Psoas muscle (tissue), 8 donors: ENCODE results near the gene PLEKHG4. TPM values are rescaled to one million over a fixed set of nuclear protein-coding genes. Genes with fewer than 3 reads are reported as not detected.

ENCODE experiments used
- ATAC-seq, 4 donors: fragments of 200-7000 bp; cut with Tn5 transposase; one replicate each; pipeline ENCODE4 v1.9.1; 2020; ENCODE audit warnings: moderate library complexity in 3 of 4, mild to moderate bottlenecking in 2 of 4
- DNase-seq, 2 donors: peaks; one replicate each; pipeline ENCODE4 v3.0.0-alpha.2; 2020
- H3K27ac ChIP-seq: fragments of 200-600 bp; one replicate; pipeline ENCODE4 v1.8.0; 2022
- H3K27me3 ChIP-seq, 3 donors: fragments of 200-600 bp in 1 of 3; one replicate each; pipeline versions ENCODE4 v1.6.1 to v1.8.0; 2013 to 2022; ENCODE audit warnings: low read length in 2 of 3, mild to moderate bottlenecking in 2 of 3, moderate library complexity in 1 of 3; ENCODE audit not compliant: insufficient read depth in 3 of 3
- H3K36me3 ChIP-seq, 2 donors: fragments of 200-600 bp in 1 of 2; one replicate each; pipeline versions ENCODE4 v1.6.1 to v1.8.0; 2013 to 2022; ENCODE audit warnings: low read depth in 1 of 2, mild to moderate bottlenecking in 1 of 2, moderate library complexity in 1 of 2; ENCODE audit not compliant: insufficient read depth in 1 of 2
- H3K4me1 ChIP-seq: fragments of 200-600 bp; one replicate; pipeline ENCODE4 v1.8.0; 2022
- H3K4me3 ChIP-seq: fragments of 200-600 bp; one replicate; pipeline ENCODE4 v1.8.0; 2022; ENCODE audit warnings: mild to moderate bottlenecking
- H3K9me3 ChIP-seq: fragments of 200-600 bp; one replicate; pipeline ENCODE4 v1.8.0; 2022
- CTCF ChIP-seq: fragments of 200-600 bp; IDR thresholded peaks from one replicate; pipeline ENCODE4 v1.8.0; 2022; ENCODE audit warnings: antibody characterized with exemption
- WGBS, 3 donors: extraction: QIAGEN DNeasy Blood & Tissue Kit; methylation state at CpG; one replicate each; pipeline versions ENCODE4 v1.1.6 to v1.1.7; 2013; 5-methylcytosine and 5-hydroxymethylcytosine counted together
- intact Hi-C, 2 donors: fragments of 100-400 bp; cut with DNase I; formaldehyde crosslinking; loops; one replicate each; pipeline versions ENCODE4 v1.11.0 to v1.14.2; 2022
- polyA plus RNA-seq, 3 donors: library from polyadenylated mRNA; stranded (reverse); fragments of 200-250 nt; gene quantifications; one replicate each; pipeline ENCODE4 v1.2.3, GENCODE V29; 2013
- total RNA-seq, 4 donors: library from RNA; stranded (reverse); fragmentation: NEBNext Ultra II Directional in 2 of 4; extraction: Animal tissue kit (Norgen Biotek cat#: 25700) in 2 of 4; gene quantifications; one replicate each; pipeline versions ENCODE4 v1.2.1 to v1.2.4, GENCODE V29; 2021 to 2023
- donor health status: healthy with polysubstance abuse.
- donor health status: DM: no; HTN: no; CAD: no; lungs with moderate emphysema.
- donor health status: Bipolar disorder and iron deficiency.
- donor health status: healthy.
- donor health status: DM: yes; HTN: yes; CAD: no.
- donor health status: DM: no; HTN: no; CAD: no.
- donor health status: DM: no; HTN: no; CAD: no.
- donor health status: DM: yes; HTN: yes; CAD: no.

Gene PLEKHG4
- total and polyA plus RNA-seq, 7 donors, result 0.28 to 1.9 (median 0.98) TPM

GRCh38 chr16:67245186-67245585 lies 34.1 kb upstream of the PLEKHG4 start:
- peak overlapping the region; percentile 94 for H3K4me3 ChIP-seq
- H3K36me3 ChIP-seq, result no peaks in the 10 kb centered on the region
- intact Hi-C loops, result no loop called here
- ATAC-seq, result peak in 3 of 4 donors; percentile 4 to 9 (median 6)
- H3K27ac ChIP-seq, result peak overlapping the region; percentile 99
- no peaks in the 10 kb centered on the region for H3K27me3 ChIP-seq
- peak; percentile 18 to 67 for DNase-seq
- 19 to 42% (median 22%) methylated on average over 4 of the region's 4 CpGs for WGBS, 3 donors
- H3K4me1 ChIP-seq, result peaks cover 61% of the 10 kb centered on the region
- no peaks in the 10 kb centered on the region for H3K9me3 ChIP-seq
- no peak for TF ChIP-seq CTCF

GRCh38 chr16:67245674-67246080 lies 33.7 kb upstream of the PLEKHG4 start:
- Histone ChIP-seq H3K9me3 (no peaks in the 10 kb centered on the region), H3K36me3 (no peaks in the 10 kb centered on the region), H3K27ac (peak overlapping the region; percentile 99), H3K4me3 (peak overlapping the region; percentile 94), H3K27me3 (no peaks in the 10 kb centered on the region), H3K4me1 (peaks cover 56% of the 10 kb centered on the region)
- no peak for TF ChIP-seq CTCF
- DNase-seq (no peak), ATAC-seq (peak; percentile 5 to 16 (median 10))
- intact Hi-C loops, result no loop called here
- 2 to 3% (median 3%) methylated on average over 8 of the region's 8 CpGs for WGBS, 3 donors

- 0% methylated on average over 38 to 48 of the region's 48 CpGs for WGBS, 3 donors
Observed at GRCh38 chr16:67246081-67246755, 33.1 kb upstream of the PLEKHG4 start.

GRCh38 chr16:67246756-67247191 lies 32.6 kb upstream of the PLEKHG4 start:
- WGBS, 3 donors, result 0 to 1% (median 0%) methylated on average over 20 to 26 of the region's 26 CpGs
- TF ChIP-seq CTCF, result no peak
- DNase-seq (no peak), ATAC-seq (peak; percentile 8 to 30 (median 10))
- no peaks in the 10 kb centered on the region for H3K9me3 ChIP-seq
- peak overlapping the region; percentile 99 for H3K27ac ChIP-seq
- H3K27me3 ChIP-seq, result no peaks in the 10 kb centered on the region
- intact Hi-C loops, result no loop called here
- H3K36me3 ChIP-seq, result no peaks in the 10 kb centered on the region
- H3K4me1 ChIP-seq, result peaks cover 45% of the 10 kb centered on the region
- H3K4me3 ChIP-seq, result peak overlapping the region; percentile 94

More at GRCh38 chr16:67246081-67246755, 33.1 kb upstream of the PLEKHG4 start:
- intact Hi-C loops, result no loop called here
- Histone ChIP-seq H3K4me1 (peaks cover 51% of the 10 kb centered on the region), H3K36me3 (no peaks in the 10 kb centered on the region), H3K4me3 (peak overlapping the region; percentile 94), H3K27me3 (no peaks in the 10 kb centered on the region), H3K9me3 (no peaks in the 10 kb centered on the region), H3K27ac (peak overlapping the region; percentile 99)
- peak; percentile 83 to 91 for DNase-seq
- peak; percentile 33 to 58 (median 44) for ATAC-seq
- TF ChIP-seq CTCF, result peak; percentile 33
